Peyer's patch (tissue), 4 donors: ENCODE data around the gene SORBS2.

Source experiments
- CTCF ChIP-seq, 6 experiments: fragments of 450-650 bp in 4 of 6; fragments of 200-600 bp in 2 of 6; sonication (generic) in 1 of 6; IDR thresholded peaks; one replicate each; pipeline ENCODE4 v1.5.1; 2017 to 2019; ENCODE audit warnings: antibody characterized with exemption in 6 of 6, mild to moderate bottlenecking in 3 of 6, moderate library complexity in 1 of 6
- POLR2A ChIP-seq, 2 donors: fragments of 450-650 bp; IDR thresholded peaks; one replicate each; pipeline ENCODE4 v1.5.1; 2017; ENCODE audit warnings: antibody characterized with exemption in 2 of 2, mild to moderate bottlenecking in 2 of 2, moderate library complexity in 2 of 2

GRCh38 chr4:185841451-185841850 is 29.5 kb upstream of the SORBS2 start:
- TF ChIP-seq POLR2A (IDR thresholded peaks at IDR 0.05) (no peak), CTCF (IDR thresholded peaks at IDR 0.05) (no peak)
